Measurements from ENCODE around the gene SMIM30. TPM values are rescaled to one million over a fixed set of nuclear protein-coding genes. Genes with fewer than 3 reads are reported as not detected.

Gene SMIM30
- total RNA-seq, 1 donor from 2014 or later = 52.9 TPM

DNA sequence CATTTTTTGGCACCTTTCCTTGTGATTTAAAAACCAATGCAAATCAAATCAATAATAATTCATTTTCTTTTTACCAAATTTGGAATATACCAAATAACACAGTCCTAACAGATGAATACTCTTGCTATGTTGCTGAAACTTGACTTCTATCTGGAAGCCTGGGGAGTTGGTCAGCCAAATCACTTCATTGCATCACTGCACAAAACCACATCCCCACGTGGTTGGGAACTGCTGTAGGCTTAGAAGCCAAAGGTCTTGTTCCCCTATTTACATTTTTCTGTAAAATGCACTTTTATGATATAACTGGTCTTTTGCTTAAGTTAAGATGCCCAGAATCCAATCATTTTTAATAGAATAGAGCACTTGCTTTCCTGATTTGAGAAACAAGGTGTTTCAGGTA is 46.9 kb downstream of the SMIM30 start:
- Histone ChIP-seq H3K9ac (ENCODE audit: low read length) (no peak overlapping the region), H3K4me3 (ENCODE audit: insufficient read depth, low read depth, low read length) (no peak overlapping the region), H3K4me2 (ENCODE audit: low read length) (no peak overlapping the region), H3K36me3 (ENCODE audit: insufficient read depth, low read length) (no peaks in the 10 kb centered on the region), H4K20me1 (ENCODE audit: insufficient read depth, low read length) (no peaks in the 10 kb centered on the region), H3K27ac (ENCODE audit: low read depth, low read length) (no peak overlapping the region), H3K4me1 (ENCODE audit: insufficient read depth, low read length) (no peaks in the 10 kb centered on the region), H3K9me3 (ENCODE audit: insufficient read depth, low read depth, low read length) (no peaks in the 10 kb centered on the region), H3K27me3 (ENCODE audit: insufficient read depth, low read length) (no peaks in the 10 kb centered on the region), H3K79me2 (ENCODE audit: insufficient read depth, low read length) (no peaks in the 10 kb centered on the region), H2AFZ (ENCODE audit: low read depth, low read length) (no peak overlapping the region)
- no peak for TF ChIP-seq EZH2 (IDR thresholded peaks at IDR 0.05; ENCODE audit: insufficient read depth, low read length)
- TF ChIP-seq, protein P1, sequence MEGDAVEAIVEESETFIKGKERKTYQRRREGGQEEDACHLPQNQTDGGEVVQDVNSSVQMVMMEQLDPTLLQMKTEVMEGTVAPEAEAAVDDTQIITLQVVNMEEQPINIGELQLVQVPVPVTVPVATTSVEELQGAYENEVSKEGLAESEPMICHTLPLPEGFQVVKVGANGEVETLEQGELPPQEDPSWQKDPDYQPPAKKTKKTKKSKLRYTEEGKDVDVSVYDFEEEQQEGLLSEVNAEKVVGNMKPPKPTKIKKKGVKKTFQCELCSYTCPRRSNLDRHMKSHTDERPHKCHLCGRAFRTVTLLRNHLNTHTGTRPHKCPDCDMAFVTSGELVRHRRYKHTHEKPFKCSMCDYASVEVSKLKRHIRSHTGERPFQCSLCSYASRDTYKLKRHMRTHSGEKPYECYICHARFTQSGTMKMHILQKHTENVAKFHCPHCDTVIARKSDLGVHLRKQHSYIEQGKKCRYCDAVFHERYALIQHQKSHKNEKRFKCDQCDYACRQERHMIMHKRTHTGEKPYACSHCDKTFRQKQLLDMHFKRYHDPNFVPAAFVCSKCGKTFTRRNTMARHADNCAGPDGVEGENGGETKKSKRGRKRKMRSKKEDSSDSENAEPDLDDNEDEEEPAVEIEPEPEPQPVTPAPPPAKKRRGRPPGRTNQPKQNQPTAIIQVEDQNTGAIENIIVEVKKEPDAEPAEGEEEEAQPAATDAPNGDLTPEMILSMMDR (IDR thresholded peaks at IDR 0.05; ENCODE audit: insufficient read depth, low read depth, low read length) = no peak
- DNase-seq (ENCODE audit: low read depth) = peak; percentile 10
- peaks cover 5% of the 10 kb centered on the region for H3K4me1 Mint-ChIP-seq (ENCODE audit: low read depth, unreplicated experiment)
- H3K4me3 Mint-ChIP-seq (ENCODE audit: unreplicated experiment) = no peak overlapping the region
- H3K9me3 Mint-ChIP-seq (ENCODE audit: unreplicated experiment) = peaks cover 2% of the 10 kb centered on the region
- no peak for FAIRE-seq
- no peak overlapping the region for H3K27ac Mint-ChIP-seq (ENCODE audit: unreplicated experiment)
- H3K27me3 Mint-ChIP-seq (ENCODE audit: low read depth, unreplicated experiment) = peaks cover under 1% of the 10 kb centered on the region
- no peaks in the 10 kb centered on the region for H3K36me3 Mint-ChIP-seq (ENCODE audit: low read depth, unreplicated experiment)

Other genes with a start within 250 kb of the SMIM30 start
- gene GPR85, start 31.7 kb downstream of the SMIM30 start, total RNA-seq = 0.73 and 1.3 TPM in 2 replicates

Data from astrocyte (in vitro differentiated cells and primary cell).